NCI-H748 (cell line): ENCODE measurements around the gene GRK3.
"Not testable (repeated sequence)": the region's sequence is repeated elsewhere in the genome, so short reads cannot be mapped to it uniquely, and the experiment has no call there.

ENCODE experiments used
- DNase-seq: peaks from one replicate; lab custom pipeline; 2025; ENCODE audit not compliant: unreplicated experiment; lab: John Stamatoyannopoulos, UW

GRK3 gene

DNA sequence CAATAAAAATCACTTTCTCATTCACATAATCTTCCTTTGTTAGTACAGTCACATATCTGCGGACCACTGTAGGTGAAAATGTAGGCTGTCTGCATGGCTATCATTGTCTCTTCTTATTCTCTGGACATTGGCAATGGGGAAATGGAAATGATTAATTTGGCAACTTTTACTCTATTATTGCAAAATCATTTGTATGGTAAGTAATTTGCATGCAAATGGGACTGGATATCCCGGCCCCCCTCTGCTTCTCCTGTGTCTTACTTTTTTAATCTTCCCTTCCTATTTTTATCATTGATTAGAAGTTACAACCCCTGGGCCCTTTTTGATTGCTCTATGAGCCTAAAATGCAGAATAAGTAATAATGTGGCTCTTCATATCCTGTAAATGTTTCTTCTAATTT lies 6.0 kb downstream of the GRK3 start:
- no peak for DNase-seq

DNA sequence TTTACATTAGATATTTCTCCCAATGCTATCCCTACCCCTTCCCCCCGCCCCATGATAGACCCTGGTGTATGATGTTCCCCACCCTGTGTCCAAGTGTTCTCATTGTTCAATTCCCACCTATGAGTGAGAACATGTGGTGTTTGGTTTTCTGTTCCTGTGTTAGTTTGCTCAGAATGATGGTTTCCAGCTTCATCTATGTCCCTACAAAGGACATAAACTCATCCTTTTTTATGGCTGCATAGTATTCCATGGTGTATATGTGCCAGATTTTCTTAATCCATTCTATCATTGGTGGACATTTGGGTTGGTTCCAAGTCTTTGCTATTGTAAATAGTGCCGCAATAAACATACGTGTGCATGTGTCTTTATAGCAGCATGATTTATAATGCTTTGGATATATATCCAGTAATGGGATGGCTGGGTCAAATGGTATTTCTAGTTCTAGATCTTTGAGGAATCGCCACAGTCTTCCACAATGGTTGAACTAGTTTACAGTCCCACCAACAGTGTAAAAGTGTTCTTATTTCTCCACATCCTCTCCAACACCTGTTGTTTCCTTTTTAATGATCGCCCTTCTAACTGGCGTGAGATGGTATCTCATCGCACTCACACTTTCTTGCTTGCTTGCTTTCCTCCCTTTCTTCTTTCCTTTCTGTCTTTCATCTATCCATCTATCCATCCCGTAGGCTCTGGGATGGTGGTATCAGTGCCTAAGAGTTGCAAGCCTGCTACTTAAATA lies 7.7 kb downstream of the GRK3 start:
- not testable (repeated sequence) for DNase-seq

DNA sequence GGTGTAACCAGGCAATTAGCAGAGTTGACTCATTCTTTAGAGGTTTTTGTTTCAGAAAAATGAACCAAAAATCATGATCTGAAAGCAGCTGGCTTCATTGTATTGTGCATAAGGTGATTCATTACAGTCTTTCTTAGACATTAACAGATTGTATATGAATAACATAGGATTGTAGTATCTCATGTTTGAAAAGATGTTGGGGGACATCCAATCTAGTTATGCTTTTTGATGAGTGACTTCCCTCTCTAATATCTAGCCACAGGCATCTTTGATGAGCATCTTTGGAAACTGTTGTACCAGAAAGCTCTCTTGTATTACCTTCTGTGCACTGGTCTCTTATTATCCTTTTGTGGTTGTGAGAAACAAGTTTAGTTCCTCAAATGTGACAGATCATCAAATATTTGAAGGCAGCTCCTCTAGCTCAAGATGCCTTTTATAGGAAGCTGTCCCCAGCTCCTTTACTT lies 8.3 kb downstream of the GRK3 start:
- DNase-seq, result no peak

DNA sequence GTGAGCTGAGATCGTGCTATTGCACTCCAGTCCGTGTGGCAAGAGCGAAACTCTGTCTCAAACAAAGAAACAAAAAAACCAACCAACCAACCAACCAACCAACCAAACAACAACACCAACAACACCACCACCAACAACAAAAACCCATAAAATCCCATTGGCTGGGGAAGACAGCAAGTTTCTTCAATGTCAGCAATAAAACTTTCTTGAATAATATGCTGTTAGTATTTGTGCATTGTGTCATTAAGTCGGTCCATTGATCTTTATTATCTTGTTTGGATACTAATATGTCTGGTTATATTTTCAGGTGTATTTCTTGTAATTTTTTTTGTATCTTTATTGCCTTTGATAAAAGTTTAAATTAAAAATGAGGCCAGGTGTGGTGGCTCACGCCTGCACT lies 9.4 kb downstream of the GRK3 start:
- no peak for DNase-seq

DNA sequence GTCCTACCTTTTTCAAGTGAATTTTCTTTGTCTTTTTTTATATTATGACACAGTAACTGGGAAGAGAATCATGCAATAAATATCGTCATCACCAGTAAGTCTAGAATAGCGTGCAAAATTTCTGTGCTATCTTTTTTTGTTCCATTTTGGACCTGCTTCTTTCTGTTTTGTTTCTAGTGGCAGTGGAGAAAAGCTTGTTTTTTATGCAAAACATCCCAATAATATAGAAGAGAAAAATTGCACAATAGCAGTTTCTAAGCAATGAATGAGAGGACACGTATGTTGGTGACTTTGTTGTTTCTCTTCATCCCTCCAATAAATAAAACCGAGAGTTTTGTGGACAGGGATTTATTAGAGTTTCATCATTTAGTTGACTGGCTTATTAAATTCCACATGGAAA lies 10.3 kb downstream of the GRK3 start:
- DNase-seq, result no peak

DNA sequence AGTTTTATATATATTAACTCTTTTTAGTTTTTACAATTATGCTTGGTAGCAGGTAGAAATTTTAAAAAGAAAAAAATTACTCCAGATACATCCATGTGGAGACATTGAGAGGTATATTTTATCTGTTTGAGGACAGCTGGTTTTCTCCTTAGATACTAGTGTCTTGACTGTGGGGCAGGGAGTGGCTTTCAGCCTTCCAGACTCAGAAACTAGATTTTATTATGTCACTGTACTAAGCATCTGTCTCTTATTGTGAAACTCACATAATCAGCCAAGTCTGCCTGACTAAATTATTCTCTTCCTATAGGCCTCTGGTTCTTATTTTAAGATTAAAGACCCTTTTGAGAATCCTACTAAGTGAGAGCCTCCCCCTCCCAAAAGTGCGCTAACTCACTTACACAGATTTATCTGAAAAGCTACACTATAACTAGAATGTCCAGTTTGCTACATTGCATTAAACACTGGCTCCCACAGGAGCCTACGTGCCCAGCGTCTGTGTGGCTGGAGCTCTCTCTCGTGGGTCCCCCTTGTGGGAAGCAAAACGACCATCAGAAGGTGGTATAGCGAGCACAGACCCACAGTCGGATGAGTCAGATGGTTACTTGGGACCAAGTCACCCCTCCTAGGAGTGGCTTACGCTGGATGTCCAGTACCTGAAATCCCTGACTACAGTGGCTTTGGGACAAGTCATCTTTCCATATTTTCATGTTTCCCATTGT lies 11.4 kb downstream of the GRK3 start:
- DNase-seq, result not testable (repeated sequence)

DNA sequence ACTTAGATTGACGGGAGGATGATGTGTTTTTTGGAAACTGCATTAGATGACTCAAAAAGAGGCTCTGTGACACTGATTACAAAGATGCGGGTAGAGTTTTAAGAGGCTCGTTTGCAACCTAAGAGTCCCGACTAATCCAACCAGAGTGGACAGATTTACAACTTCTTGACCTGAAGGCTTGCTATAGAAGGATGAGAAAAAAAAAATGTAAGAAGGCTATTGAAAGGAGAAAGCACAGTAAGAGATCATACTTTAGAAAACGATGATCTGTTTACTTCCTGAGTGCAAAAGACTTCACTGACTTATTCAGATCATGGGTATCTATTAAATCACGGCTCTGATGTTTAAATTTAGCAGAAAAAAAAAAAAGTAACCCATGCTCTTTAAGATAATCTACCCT lies 17.0 kb downstream of the GRK3 start:
- not testable (repeated sequence) for DNase-seq

DNA sequence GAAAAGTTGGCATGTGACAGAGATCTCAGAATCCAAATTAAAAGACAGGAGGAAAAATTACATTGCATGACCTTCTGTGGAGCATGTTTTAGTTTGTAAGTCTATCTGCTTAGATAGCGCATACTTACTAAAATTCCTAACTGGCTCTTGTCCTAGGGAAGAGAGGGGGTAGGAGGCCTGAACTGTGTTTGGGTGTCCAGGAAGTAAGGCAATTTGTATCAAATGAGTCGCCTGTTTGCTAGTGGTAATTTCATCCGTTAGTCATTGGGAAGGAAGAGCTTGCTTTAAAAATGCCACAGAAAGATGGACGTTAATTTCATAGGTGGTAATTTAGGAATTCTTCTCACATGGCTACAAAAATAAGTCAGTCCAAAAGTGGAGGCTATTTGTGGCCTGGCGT lies 18.5 kb downstream of the GRK3 start:
- DNase-seq, result no peak

DNA sequence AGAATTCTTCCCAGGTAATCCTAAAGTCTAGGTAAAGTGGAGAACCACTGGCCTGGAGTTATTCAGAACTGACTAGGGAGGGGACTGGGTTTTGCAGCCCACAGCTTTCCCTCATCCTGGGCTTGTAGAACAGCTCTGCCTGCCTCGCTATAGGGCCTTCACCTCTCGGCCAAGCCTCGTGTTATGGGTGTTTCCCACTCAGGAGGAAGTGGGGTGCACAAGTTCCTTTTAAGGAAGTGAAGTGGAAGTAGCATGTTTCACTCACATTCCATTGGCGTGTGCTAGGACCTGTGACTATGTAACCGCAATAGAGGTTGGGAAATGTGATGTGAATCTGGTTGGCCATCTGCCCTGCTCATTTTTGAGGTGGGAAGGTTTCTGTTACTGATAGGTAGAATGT lies 20.5 kb downstream of the GRK3 start:
- DNase-seq, result not testable (repeated sequence)

DNA sequence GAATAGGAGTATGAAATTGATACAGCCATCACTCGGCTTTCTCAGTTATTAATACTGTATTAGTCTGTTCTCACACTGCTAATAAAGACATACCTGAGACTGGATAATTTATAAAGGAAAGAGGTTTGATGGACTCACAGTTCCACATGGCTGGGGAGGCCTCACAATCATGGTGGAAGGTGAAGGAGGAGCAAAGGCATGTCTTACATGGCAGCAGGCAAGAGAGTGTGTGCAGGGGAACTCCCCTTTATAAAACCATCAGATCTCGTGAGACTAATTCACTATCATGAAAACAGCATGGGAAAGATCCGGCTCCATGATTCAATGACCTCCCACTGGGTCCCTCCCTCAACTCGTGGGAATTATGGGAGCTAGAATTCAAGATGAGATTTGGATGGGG lies 25.2 kb downstream of the GRK3 start:
- DNase-seq, result not testable (repeated sequence)

DNA sequence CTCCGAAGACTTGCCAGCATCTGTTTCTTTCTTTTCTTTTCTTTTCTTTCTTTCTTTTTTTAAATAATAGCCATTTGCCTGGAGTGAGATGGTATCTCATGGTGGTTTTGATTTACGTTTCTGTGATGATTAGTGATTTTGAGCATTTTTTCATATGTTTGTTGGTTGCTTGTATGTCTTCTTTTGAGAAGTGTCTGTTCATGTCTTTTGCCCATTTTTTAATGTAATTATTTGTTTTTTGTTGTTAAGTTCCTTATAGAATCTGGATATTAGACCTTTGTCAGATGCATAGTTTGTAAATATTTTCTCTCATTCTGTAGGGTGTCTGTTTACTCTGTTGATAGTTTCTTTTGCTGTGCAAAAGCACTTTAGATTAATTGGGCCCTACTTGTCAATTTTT lies 28.8 kb downstream of the GRK3 start:
- DNase-seq, result not testable (repeated sequence)

DNA sequence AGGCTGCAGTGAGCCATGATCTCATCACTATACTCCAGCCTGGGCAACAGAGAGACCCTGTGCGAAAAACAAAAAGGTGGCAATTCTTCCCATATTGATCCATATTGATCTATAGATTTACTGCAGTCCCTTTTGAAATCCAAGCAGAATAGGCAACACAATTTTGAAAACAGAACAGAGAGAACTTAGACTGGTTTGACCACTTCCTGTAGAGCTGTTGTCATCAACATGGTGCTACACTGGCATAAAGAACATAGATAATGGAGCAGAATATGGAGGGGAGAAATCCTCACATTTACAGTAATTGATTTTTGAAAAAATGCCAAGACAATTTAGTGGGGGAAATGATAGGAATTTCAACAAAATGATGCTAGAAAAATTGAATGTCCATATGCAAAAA lies 34.1 kb downstream of the GRK3 start:
- peak; percentile 1 for DNase-seq

DNA sequence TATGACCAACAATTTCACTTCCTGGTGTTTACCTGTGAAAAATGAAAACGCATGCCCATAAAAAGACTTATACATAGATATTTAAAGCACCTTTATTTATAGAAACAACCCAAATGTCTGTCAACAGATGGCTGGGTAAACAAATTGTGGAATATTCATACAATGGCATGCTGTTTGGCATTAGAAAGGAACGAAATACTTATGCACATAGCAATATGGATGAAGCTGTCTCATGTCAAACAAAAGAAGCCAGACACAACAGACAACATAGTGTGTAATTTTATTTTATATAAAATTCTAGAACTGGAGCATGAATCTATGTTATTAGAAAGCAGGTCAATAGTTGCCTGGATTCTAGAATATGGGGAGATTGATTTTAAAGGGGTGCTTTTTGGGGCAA lies 38.0 kb downstream of the GRK3 start:
- DNase-seq, result no peak

DNA sequence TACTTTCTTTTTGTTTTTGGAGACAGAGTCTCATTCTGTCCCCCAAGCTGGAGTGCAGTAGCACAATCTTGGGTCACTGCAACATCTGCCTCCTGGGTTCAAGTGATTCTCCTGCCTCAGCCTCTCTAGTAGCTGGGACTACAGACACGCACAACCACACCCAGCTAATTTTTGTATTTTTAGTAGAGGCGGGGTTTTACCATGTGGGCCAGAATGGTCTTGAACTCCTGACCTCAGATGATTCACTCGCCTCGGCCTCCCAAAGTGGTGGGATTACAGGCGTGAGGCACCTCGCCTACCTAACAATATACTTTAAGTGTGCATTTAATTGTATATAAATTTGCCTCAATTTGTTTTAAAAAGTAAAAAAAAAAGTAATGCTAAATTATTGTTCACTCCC lies 38.4 kb downstream of the GRK3 start:
- no peak for DNase-seq

DNA sequence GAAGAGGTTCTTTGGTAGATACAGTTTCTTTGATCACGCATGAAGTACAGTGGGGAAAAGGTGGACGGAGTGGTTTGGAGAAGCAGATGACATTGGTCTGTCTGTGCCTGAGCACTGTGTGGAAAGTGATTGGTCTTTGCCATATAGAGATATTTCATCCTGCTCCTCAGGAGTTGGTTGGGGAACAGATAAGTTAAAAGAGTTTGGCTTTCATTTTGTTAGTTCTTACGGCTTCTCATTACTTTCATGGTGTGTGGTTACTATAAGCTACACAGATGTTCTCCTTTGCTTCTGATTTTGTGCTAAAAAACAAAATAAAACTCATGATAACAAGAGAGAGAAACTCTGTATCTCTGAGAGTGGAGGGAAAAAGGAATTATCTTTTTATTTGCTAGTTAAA lies 40.7 kb downstream of the GRK3 start:
- not testable (repeated sequence) for DNase-seq

DNA sequence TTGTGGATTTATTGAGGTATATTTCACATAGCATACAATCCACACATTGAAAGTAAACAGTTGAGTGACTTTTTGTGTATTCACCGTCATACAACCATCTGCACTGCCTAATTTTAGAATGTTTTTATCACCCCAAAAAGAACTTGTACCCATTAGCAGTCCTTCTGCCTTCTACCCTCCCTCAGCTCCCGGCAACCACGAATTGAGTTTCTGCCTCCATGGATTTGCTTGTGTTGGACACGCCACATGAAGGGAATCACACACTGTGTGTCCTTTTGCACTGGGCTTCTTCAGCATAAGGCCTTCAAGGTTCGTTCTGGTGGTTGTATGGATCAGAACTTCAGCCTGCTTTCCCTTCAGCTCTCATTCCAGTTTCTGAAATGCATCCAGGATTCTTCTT lies 41.1 kb downstream of the GRK3 start:
- DNase-seq, result not testable (repeated sequence)

DNA sequence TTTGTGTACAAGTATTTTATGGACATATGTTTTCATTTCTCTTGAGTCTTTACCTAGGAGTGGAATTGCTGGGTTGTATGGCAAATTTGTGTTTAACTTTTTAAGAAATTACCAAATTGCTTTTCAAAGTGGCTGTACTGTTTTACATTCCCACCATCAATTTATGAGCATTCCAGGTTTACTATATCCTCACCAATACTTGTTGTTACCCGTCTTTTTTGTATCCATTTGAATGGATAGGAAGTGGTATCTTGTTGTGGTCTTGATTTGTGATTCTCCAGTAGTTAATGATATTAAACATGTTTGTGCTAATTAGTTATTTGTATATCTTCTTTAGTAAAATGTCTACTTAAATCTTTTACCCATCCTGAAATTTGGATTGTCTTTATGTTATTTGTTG lies 46.8 kb downstream of the GRK3 start:
- DNase-seq, result not testable (repeated sequence)

DNA sequence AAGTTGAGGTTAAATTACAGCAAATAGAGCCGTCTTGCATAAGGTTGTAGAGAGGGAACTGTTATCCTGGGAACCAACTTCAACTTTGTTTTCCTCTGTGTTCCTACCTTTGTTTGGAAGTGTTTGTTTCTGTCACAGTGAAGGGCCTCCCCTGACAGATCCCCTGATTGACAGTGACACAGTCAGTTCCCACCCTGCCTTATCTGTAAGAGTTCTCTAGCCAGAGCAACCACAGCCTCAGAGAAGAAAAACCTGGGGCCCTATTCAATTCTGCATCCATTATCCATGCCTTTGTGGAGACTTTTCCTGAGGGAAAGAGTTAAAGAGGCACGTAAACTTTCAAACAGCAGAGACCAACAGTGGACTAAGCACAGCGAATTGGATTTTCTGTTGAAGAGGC lies 48.7 kb downstream of the GRK3 start:
- not testable (repeated sequence) for DNase-seq

DNA sequence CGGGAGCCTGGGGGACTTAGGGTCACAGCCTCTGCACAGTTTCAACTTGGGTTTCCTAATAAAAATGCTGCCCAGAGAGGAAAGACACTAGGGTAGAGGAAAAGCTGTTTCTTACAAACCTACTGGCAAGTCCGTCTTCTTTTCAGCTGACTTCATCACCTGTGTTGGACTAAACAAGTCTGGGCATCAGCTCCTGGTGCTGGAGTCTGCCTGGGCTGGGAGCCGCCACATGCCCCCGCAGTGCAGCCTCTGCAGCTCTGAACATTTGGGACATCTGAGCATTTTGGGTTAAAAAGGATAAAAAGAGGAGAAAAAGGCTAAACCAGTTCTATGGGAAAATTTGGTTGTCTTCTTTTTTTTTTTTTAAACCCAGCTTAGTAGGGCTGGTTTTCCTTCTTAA lies 49.1 kb downstream of the GRK3 start:
- not testable (repeated sequence) for DNase-seq

DNA sequence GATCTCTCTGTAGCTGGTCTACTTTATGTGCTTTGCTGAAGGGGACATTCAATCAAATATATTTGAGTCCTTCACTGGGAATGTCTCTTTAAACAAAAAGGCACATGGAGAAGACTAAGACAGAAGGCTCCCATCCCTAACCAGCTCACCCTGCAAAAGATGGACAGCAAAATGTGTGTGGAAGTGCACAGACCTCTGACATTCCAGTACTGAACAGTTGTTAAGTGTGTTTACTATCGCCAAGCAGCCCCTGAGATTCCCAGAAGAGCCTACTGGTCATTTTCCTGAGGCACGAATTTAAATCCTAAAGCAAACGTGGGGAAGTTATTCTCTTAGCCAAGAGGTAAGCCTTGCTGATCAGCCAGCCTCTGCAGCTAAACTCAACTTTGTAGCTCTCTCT lies 50.3 kb downstream of the GRK3 start:
- DNase-seq, result not testable (repeated sequence)

DNA sequence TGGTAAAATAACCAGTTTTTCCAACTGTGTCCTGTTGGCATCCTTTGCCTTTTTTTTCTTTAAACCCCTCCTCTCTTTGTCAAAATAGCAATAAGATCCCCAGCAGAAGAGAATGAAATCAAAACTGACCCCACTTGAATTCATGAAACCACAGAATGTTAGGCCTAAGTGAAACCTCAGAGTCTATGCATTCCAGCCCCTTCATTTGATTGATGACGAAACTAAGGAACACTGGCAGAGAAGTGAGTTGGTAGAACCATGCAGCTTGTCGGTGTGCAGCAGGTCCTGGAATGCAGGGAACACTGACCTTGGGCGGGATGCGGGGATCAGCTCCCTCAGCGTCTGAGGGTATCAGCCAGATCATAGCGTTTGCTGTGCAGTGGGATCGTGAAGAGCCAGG lies 57.5 kb downstream of the GRK3 start:
- DNase-seq, result no peak

DNA sequence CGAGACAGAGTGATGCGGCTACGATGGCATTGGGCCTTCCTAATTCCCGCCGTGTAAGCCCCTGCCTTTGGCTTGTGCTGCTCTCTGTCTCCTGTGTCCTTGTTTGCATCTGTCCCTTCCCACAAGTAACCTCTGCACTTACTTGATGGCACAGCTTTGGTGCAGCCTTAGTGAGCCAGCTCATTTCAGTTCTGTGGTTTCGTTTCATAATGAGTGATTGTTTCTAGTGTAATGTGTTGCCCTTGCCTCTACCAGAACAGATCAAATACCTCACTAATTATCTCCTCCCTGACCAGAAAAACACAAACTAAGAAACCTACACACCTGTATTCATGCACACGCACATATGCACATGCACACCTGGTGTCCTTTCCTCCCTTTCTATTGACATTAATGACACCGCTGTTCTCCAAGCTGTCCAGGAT lies 58.8 kb downstream of the GRK3 start:
- peak; percentile 34 for DNase-seq
